Stimulated activated CD4-positive, alpha-beta T cell treated with anti-CD3 and anti-CD28 coated beads, Interleukin-4, amount 100 ng/mL, for 1 hour (primary cell): ENCODE results near the gene ZMYND11.

Source experiments
- DNase-seq: peaks from one replicate; pipeline ENCODE4 v3.0.0-alpha.2; 2020

ZMYND11 gene

DNA sequence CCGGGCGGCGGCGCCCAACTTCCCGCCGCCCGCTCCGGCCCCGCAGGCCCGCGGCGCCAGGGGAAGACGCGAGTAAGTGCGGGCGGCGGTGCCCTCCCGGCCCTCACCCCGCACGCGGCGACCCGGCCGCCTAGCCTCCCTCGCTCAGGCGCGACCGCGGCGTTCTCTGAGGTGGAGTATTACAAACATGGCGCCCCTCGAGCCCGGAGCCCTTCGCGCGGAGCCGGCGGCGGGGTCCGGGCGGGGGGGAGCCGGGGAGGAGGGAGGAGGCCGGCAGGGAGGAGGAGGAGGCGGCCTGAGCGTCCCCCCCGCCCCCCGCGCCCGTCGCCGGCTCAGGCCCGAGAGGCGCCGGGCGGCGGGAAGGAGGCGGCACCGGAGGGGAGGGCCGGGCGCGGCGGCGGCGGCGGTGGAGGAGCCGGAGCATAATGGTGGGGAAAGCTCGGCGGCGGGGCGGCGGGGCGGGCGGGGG, at the start of gene ZMYND11:
TSS of gene ZMYND11 (plus strand) at position 324 of the 469 bp plus-strand sequence. CDS start 44,558 bp downstream, outside the sequence.
- DNase-seq, result peak; percentile 69

DNA sequence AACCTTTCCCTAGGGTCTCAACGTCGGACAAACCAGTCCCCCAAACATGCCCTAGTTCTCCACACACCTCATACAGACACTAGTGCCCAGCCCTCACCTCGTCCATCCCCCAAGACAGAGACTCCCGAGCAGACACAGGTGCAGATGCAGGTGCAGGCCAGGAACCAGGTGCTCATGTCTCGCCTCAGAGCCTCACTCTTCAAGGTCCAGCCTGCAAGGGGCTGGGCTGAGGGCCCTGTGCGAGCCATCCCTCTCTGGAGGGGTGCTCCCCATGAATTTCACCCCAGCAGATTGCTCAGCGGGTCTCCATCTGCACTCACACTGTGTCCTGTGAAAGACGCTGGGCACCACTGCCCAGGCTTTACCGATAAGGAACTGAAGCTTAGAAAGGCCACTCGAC, 49.2 kb upstream of the ZMYND11 start:
- no peak for DNase-seq

DNA sequence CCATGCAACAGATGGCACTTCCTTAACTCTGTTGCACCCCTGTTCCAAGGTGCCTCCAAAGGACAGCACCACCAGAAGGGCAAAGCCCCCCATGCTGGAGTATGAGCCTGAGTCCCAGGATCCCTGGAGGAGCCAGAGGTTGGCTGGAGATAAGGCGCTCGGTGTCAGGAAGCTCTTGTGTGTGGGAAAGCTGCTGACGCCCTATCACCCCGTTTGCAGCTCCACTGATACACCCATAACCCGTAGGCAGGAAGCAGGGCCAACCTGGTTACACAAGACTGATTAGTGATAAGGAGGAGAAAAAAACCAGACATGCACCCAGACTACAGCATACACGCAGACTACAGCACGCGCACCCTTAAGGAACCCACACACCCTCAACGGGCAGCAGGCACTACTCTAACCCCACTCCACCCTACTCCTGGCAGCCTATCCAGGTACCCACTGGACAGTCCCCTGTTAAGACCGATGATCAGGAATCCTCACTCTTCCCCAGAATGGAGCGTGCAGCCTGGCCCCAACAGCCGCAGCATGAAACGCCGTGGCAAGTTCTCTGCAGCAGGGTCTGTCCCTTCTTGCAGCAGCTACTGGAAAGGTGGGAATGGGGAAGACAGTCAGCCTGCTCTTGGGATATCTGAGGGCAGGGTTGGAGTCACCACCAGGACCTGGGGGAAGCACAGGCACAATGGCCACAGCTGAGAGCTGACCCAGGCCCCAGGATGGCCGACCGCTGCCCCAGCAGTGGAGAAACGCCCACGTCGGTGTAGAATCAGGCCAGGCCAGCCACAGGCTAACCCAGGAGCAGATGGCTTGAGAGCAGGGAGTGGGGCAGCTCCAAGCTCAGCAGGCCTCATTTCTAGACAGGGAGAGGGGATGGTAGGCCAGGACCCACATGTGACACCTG, 47.8 kb upstream of the ZMYND11 start:
- DNase-seq, result no peak

DNA sequence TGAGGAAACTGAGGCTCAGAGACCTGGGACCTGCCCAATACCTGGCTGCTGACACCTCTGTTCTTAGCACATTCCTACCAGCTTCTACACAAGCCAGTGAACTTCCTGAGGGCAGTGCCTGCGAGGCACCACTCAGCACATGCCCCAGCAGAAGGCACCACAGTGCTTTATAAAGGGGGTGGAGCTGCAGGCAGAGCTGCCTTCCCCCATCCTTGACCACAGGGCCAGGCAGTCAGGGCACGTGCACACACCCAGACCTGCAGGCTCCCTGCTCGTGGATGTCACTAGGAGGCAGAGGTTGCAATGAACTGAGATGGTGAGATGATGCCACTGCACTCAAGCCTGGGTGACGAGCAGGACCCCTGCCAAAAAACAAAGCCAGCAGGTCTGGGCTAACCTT, 47.0 kb upstream of the ZMYND11 start:
- no peak for DNase-seq

DNA sequence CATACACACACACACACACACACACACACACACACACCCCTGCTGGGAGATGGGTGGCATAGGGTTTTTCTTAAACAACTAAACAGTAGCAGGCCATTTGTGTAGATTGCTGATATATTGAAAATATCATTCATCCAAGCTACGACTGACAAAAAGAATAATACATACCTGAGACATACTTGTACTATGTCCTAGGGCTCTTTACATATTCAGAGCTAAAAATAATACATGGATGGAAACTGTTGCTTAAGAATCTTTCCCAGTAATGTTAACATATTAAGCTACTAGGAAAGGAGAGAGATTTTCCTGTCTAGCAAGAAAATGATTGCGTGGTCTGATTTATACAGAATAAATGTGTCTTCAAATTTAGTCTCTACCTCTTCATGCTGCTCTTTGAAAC, 46.0 kb upstream of the ZMYND11 start:
- no peak for DNase-seq

DNA sequence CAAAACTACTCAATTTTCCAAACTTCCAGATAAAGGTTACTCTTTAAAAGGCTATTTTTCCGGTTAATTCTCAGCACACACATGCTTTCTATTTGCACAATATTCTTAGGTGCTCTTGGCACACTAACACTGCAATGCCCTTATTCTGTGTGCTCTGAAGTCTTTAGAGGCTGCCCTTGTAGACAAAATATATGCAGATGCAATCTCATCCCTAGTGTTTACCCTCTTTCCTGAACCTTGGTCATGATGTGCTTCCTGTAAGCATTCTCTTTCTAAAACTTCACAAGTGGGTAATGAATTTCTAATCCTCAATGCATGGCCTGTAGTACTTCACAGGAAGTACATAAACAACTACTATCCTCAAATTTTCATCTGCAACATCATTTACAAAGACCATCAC, 45.1 kb upstream of the ZMYND11 start:
- DNase-seq, result no peak

DNA sequence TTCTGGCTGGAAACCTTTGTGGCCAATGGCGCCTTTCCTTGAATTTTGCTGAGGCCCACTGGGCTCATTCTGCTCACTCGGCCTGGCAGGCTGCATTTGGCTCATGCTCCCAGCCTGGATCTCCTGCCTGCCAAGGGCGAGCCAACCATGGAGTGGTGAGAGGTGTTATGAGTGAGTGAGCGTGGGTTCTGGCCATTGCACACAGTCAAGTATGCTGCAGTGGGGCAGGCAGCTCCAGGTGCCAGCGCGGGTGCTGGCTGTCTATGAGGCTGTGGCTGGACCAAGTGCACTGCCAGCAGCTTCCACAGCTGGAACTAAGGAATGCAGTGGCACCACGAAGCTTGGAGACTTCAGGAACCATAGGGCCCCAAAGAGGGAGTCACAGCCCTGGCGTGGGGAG, 43.9 kb upstream of the ZMYND11 start:
- no peak for DNase-seq

DNA sequence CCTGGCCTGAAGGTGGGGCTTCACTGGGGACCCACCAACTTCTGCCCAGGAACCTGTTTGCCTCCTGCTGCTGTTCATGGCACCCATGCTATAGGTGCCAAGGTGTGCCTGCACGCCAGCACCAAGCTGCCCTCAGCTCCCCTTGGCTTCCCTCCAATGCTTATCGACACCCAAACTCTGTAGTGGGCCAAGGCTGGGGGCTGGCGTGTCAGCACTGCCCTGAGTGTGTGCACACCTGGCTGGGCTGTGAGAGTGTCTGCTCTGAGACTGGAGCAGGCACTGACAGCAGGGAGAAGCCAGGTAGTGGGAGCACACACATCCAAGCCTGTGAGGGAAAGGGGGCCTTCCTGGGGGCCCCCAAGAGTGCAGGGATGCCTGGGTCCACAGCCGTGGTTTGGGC, 43.1 kb upstream of the ZMYND11 start:
- no peak for DNase-seq

DNA sequence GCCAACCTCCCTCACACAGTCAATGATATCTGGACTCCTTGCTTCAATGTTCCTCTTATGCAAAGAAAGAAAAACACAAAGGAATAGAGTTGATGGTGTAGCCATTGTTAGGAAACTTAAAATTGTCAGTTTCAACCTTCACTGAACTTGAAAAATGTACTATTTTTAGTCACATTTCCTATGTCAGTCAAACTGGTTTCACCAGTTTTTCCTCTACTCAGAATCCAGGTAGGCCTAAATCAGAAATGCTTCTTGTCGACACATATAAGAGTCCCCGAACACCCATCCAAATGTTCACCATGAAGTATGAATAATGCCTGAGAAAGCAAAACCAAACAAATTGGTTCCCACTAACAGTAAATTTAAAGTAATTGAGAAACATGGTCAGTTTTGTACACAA, 42.4 kb upstream of the ZMYND11 start:
- no peak for DNase-seq

DNA sequence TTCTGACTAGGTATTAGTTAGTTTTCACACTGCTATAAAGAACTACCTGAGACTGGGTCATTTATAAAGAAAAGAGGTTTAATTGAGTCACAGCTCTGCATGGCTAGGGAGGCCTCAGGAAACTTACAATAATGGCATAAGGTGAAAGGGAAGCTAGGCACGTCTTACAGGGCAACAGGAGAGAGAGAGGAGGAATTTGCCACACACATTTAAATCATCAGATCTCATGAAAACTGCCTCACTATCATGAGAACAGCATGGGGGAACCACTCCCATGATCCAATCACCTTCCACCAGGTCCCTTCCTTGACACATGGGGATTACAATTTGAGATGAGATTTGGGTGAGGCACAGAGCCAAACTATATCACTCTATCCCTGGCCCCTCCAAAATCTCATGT, 40.6 kb upstream of the ZMYND11 start:
- no peak for DNase-seq

DNA sequence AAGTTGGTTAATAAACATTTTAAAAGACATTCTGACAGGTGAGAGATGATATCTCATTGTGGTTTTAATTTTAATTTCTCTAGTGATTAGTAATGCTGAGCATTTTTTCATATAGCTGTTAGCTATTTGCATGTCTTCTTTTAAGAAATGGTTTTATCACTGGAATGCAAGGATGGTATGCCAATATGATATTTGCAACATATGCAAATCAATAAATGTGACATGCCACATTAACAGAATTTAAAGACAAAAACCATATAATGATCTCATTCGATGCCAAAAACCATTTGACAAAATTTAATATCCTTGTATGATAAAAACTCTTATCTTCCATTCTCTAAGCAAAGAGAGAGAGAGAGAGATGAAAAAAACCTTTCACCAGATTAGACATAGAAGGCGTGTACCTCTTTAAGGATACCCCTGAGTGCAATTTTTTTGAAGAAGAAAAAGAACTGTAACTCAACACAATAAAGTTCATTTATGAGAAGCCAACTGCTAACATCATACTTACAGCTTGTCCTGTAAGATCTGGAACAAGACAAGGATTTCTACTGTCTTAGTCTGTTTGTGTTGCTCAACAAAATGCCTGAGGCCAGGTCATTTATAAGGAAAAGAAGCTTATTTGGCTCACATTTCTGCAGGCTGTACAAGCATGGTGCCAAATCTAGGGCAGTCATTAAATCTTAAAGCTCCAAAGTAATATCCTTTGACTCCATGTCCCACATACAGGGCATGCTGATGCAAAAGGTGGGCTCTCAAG, 39.7 kb upstream of the ZMYND11 start:
- DNase-seq, result no peak

DNA sequence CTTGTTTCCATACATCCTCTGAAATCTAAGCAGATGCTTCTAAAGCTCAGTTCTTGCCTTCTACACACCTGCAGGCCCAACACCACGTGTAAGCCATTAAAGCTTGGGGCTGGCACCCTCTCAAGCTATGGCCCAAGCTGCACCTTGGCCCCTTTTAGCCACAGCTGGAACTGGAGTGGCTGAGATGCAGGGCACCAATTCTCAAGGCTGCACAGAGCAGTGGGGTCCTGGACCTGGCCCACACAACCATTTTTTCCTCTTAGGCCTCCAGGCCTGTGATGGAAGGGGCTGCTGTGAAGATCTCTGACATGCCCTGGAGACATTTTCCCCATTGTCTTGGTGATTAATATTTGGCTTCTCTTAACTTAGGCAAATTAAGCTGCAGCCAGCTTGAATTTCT, 38.8 kb upstream of the ZMYND11 start:
- DNase-seq, result no peak

DNA sequence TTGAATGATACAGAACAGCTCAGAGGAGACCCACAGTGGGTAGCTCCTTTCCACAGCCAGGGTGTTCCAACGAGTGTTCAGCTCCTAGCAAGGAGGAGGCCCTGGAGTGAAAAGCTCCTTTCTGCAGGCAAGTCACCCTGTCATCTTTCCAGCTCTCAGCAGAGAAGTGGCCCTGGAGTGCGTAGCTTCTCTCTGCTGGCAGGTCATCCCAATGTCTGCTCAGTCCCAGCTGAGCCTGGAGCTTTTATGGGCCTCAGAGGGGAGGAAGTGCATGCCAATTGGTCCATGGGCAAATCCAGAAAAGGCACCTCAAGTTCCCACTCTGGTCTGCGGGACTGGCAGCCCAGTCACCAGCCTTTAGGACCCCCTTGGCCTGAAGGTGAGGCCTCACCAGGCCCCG, 30.8 kb upstream of the ZMYND11 start:
- no peak for DNase-seq

DNA sequence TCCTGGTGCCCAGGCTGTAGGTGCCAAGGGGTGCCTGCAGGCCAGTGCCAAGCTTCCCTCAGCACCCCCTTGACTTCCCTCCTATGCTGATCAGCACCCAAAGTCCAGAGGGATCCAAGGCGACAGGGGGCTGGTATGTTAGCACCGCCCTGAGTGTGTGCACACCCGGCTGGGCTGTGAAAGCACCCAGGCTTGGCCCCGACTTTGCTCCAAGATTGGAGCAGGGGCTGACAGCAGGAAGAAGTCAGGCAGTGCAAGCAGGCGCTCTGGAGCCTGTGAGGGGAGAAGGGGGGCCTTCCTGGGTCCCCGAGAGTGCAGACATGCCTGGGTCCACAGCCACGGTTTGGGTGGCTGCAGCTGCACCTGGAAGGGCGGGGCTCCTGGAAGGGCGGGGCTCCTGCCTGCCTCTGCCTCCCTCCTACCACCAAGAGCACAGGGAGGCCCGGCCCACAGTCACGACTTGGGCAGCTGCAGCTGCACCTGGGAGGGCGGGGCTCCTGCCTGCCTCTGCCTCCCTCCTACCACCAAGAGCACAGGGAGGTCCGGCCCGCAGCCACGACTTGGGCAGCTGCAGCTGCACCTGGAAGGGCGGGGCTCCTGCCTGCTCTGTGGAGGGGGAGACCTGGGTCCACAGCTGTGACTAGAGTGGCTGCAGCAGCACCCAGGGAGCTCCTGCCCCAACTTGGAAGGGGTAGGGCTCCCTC, 30.2 kb upstream of the ZMYND11 start:
- DNase-seq, result no peak

DNA sequence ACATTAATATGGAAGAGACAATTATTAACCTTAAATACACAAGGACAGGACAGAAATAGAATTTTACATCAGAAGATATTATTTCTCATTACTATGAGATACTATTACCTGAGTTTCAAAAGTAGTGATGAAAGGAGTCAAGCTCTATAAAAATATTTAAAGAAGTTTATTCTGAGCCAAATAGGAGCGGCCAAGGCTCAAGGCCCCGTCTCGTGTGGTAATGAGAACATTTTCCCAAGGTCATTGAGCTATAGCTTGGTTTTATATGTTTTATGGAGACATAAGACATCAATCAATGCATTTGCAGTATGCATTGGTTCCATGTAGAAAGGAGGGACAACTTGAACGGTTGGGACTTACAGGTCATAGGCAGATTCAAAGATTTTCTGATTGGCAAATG, 29.4 kb upstream of the ZMYND11 start:
- DNase-seq, result no peak

DNA sequence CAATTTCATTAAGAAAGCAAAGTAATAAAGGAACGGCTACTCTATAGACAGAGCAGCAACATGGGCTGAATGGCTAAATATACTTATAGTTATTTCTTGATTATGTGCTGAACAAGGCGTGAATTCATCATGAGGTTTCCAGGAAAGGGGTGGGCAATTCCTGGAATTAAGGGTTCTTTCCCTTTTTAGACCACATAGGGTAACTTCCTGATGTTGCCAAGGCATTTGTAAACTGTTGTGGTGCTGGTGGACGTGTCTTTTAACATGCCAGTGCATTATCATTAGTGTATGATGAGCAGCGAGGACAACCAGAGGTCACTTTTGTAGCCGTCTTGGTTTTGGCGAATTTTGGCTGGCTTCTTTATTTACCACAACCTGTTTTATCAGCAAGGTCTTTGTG, 28.5 kb upstream of the ZMYND11 start:
- DNase-seq, result no peak

DNA sequence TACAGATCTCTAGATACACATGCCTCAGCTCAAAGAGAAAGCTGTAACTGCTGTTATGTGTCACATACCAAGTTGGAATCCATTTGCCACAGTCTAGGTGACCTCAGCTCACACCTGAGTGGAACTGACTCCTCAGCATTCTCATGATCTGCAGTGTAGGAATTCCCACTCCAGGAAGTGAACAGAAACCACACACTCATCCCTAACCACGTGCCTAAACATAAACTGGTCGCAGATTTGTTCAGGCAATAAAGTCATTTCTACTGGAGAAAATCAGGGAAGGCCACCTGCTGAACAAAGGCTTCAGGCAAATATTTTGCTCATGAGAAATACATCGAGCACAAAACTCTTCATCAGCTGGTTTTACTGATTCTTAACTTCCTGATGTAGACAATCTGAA, 23.0 kb upstream of the ZMYND11 start:
- DNase-seq, result no peak

DNA sequence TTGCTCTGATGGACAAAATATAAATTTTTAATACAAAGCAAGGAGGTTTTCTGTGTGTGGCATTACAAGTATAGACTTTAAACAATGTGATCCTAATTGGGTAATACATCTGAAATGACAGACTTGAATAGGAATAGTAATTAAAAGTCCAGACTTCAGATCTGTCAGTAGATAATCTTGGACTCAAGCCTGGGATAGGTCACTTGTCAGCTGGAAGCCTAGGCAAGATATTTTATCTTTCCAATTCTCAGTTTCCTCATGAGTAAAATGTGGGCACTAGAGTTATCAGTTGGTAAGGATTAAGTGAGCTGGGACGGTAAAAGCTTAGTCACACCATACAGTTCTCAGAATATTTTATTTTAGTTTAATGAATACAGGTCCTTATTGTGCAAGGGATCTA, 10.4 kb upstream of the ZMYND11 start:
- DNase-seq, result no peak

DNA sequence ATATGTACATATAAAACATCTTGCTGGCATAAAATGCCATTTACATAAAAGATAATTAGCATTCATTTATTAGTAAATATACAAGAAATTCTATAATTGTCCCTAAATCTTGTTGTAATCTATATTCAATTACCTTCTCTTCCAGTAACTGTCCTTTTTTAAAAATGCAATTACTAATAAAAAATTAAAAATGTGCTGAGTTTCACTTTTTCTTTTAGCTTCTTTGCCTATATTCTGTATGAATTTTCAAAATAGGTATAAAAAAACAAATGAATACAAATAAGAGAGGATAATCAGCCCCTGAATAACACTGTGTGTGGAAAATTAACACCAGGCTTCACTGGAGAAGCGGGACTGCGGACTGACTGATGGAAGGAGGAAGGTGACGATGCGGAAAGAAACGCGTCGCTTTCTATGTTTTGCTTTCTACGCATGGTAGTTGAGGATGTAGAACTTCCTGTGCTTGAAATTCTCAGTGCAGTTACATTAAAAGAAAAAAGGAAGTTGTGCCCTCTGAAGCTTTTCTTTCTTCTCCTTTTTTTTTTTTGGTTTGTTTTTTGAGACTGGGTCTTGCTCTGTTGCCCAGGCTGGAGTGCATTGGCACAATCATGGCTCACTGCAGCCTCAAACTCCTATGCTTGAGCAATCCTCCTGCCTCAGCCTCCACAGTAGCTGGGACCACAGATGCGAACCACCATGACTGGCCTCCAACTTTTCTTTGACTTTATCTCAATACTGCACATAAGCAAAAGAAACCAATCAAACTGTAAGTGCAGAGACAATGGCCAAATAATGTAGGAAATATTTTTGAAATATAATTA, 7.4 kb upstream of the ZMYND11 start:
- peak; percentile 7 for DNase-seq

DNA sequence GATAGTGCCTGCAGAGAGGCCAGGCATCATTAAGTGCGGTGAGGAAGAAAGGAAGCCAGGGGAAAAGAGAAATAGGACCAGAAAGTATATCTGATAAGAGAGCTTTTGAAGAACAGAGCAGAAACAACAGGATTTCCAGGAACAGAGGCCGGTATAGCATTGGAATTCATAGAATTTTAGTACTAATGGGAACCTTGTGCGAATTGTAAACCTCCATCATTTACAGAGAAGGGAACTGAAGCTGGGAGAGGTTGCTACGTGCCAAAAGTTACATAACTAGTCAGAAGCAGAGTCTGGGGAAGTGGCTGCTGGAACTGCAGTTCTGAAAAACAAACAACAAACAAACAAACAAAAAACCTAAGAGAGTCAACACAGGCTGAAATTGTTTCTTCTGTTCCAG, 5.4 kb upstream of the ZMYND11 start:
- DNase-seq, result no peak

DNA sequence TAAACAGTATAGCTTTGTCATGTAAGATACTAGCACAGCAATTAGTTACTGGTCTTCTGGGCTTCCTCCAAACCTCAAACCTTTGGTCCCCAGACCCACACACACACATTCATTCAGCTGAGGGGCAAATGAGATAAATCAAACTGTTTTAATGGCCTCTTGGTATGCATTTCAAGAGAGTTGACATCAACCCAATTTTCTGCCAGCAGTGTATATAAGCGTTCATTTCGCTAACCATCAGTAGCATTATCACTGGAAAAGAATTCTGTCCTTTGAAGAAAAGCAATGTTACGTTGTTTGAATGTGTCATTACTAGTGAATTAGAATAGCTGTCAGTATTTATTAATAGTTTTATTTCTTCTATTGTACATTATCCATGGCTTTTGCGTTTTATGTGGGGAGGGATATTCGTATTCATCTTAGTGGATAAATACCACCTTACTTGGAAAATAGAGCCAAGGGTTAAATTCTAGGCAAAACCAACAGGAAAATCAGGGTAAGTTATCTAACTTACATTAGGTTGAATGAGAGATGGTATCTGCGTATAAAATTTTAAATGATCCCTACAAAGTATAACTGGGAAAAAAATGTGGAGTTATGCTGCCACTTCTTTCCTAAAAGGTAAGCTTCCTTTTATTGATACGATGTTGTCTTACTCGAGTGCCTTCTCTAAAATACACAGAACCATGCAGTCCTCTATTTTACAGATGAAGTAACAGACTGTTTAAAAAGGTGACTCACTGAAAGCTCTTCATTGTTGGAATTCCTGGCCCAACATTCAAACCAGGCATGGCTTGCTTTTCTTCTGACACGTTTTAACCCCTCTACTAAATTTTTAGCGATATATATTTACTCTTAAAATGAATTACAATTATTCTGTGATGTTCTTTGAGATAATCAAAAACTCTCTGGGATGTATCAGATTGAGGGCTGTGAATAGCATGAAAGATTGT, 2.0 kb upstream of the ZMYND11 start:
- no peak for DNase-seq
